NCI-H128 (cell line): ENCODE data around the gene SIGLEC8.

Experiments used
- DNase-seq: peaks from one replicate; lab custom pipeline; 2025; ENCODE audit not compliant: unreplicated experiment; lab: John Stamatoyannopoulos, UW

SIGLEC8 gene

GRCh38 chr19:51407511-51408131, 50.6 kb downstream of the SIGLEC8 start:
- no peak for DNase-seq

GRCh38 chr19:51402117-51402516, 56.1 kb downstream of the SIGLEC8 start:
- no peak for DNase-seq
